ENCODE results near the gene UST.

DNA sequence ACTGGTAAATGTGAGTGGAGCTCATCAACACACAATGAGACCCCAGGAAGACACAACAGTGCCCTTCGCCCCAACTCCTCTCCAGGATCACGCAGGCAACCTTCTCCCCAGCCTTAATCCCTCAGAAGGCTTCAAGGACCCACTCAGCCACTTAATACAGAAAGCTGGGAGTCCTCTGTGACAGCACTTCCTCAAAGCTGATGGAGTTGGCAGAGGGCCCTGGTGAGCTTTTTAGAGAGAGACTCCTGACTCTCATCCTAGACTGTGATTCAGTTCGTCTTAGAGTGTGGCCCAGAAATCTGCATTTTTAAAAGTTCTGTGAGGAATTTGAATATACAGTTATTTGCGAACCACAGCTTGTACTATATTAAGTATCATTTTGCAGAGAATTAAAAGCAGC lies 187.7 kb downstream of the UST start:
- TF ChIP-seq, protein P1, sequence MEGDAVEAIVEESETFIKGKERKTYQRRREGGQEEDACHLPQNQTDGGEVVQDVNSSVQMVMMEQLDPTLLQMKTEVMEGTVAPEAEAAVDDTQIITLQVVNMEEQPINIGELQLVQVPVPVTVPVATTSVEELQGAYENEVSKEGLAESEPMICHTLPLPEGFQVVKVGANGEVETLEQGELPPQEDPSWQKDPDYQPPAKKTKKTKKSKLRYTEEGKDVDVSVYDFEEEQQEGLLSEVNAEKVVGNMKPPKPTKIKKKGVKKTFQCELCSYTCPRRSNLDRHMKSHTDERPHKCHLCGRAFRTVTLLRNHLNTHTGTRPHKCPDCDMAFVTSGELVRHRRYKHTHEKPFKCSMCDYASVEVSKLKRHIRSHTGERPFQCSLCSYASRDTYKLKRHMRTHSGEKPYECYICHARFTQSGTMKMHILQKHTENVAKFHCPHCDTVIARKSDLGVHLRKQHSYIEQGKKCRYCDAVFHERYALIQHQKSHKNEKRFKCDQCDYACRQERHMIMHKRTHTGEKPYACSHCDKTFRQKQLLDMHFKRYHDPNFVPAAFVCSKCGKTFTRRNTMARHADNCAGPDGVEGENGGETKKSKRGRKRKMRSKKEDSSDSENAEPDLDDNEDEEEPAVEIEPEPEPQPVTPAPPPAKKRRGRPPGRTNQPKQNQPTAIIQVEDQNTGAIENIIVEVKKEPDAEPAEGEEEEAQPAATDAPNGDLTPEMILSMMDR (conservative IDR thresholded peaks at IDR 0.05; ENCODE audit: low read length): no peak
- TF ChIP-seq EZH2phosphoT487 (IDR thresholded peaks at IDR 0.05; ENCODE audit: borderline replicate concordance, low read depth, low read length): no peak

Data from OCI-LY7 (cell line).